G401 (cell line): Measurements from ENCODE around the gene HDC. TPM values are rescaled to one million over a fixed set of nuclear protein-coding genes. Genes with fewer than 3 reads are reported as not detected.

Experiments
- DNase-seq: peaks from one replicate; pipeline ENCODE4 v3.0.0-alpha.2; 2015; ENCODE audit warnings: low spot score
- in situ Hi-C: cut with HindIII; loops from 2 replicates; pipeline ENCODE4 v1.10.0; 2016; ENCODE audit warnings: low sequenced_read_pairs, mixed read lengths
- total RNA-seq: library from RNA; depleted of rRNA; stranded (reverse); fragments of >200 nt; shearing (Covaris generic); gene quantifications from 2 replicates; pipeline ENCODE4 v1.2.3, GENCODE V29; 2014

HDC gene
- total RNA-seq, 1 experiment from 2014 or later, result not detected

DNA sequence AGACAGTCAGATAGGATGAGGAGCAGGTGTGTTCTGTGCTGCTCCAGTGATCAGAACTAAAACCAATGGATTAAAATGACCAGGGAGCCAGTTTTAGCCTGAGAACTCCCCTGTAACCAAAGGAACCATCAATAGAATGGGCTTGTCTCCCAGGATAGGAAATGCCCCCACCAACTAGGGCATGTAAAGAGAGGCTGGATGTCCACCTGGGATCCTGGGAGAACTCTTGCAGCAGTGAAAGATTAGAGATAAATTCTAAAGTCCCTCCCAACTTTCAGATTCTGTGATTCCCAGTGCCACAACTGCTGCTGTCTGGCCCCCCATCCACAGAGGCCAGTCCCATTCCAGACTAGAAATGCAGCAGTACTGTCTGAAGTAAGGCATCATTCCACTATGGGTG is 33.8 kb downstream of the HDC start:
- DNase-seq, result no peak
- in situ Hi-C loops, result no loop called here

DNA sequence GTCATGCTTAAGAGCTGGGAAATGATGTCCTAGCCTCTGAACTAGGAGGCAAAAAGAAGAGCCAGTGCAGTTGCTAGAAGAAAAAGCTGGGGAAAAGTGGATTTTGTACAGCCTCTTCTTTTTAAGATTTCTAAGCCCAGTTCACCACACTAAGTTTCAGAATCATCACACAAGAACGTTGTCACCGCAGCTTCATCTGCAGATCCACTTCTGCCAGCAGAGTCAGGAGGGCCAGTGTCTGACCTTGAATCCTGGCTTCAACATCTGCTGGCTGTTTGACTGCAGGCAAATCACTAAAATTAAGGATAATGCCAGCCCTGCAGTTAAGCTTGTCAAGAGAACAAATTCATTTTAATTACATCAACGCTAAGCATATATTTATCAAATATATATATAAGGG is 36.2 kb downstream of the HDC start:
- no peak for DNase-seq

DNA sequence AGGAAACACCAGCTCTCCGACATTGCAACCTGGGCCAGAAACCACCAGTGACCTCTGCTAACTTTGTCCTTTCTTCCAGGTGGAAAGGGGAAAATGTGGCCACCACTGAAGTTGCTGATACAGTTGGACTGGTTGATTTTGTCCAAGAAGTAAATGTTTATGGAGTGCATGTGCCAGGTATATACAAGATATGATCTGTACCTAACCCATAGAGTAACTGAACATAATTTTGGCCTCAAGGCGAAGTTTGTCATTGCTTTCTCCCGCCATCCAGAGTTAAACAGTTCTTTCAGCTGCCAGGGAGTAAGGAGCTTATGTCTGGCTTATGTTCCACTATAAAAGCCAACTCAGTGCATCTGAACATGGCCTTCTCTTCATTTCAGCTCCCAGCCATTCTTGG is 36.7 kb downstream of the HDC start:
- in situ Hi-C loops, result no loop called here
- DNase-seq, result no peak

More for the DNA sequence above, 36.2 kb downstream of the HDC start:
- in situ Hi-C loops, result no loop called here

DNA sequence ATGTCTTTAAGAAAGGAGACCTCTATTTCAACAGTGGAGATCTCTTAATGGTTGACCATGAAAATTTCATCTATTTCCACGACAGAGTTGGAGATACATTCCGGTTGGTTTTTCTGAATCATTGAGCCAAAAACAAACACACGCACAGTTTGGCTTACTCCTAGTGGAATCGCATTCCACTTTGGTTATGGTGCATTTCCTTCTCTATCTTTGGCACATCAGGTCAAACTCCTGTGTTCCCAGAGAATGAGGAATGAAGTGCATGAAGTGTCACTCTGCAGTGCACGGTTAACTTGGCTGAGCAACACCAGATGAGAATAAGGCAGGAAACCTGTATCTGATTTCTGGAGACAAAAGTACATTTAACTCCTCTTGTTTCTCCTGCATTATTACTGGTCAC is 38.5 kb downstream of the HDC start:
- no peak for DNase-seq
- in situ Hi-C loops, result no loop called here

DNA sequence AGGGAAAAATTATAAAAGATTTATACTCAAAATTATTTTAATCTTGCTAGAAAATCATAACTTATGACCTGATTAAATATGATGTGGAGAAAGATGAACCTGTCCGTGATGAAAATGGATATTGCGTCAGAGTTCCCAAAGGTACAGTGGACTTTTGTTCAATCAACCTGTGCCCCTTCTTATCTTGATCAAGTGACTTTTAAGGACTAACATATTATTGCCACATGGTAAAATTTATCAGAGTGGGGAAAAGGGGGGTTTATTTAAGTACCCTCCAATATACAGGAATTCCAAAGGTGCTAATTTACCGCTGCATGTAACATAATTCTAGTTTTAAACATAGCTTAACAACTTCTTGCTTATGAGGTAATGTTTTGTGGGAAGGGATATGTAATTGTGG is 39.6 kb downstream of the HDC start:
- no peak for DNase-seq
- in situ Hi-C loops, result no loop called here

DNA sequence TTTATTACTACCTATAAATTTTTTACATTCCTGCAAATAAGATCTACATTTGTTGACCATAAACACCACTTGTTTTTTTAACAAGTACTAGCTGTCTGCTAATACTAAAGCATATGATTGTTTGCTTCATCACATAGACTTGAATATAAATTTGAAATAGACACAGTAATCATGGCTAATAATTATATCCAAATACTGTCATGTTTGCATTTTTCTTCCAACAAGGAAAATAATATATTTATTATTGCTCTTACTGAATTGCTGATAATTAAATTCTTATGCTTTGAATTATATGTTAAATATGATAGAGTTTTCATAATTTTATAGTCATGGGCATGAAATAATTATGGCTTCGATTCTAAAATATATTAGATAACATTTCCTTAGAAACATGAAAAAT is 40.5 kb downstream of the HDC start:
- no peak for DNase-seq
- in situ Hi-C loops, result no loop called here

DNA sequence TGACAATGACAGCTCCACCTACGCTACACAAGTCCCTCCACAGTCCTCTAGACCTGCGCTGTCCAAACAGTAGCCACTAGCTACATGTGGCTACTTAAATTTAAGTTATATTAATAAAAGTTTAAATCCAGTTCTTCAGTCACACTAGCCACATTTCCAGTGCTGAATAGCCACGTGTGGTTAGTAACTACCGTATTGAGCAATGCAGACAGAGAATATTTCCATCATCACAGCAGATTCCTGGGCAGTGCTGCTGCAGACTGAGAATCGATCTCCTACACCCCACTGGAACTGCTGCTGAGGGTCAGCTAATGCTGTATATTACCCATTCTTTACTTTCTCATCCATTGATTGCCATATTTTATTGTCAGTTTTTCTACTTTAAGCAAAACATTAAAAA is 40.9 kb downstream of the HDC start:
- in situ Hi-C loops, result no loop called here
- no peak for DNase-seq

DNA sequence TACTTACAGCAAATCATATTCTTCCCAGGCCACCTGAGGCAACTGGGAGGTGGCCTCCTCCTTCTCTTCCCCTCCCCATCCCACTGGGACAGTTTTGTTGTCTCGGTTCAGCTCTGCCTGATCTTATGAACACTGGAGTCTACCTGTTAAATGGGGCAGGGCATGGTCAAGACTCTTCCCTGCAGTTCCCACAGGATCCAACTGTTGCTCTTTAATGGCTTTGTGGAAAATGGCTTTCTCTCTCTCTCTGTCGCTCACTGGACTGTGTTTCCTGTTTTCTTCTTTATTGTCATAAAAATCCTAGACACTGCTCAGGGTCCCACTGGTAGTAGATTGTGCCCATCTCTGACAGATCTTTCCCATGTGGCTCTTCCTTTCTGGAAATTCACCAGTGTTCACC is 43.3 kb downstream of the HDC start:
- no peak for DNase-seq
- in situ Hi-C loops, result no loop called here

DNA sequence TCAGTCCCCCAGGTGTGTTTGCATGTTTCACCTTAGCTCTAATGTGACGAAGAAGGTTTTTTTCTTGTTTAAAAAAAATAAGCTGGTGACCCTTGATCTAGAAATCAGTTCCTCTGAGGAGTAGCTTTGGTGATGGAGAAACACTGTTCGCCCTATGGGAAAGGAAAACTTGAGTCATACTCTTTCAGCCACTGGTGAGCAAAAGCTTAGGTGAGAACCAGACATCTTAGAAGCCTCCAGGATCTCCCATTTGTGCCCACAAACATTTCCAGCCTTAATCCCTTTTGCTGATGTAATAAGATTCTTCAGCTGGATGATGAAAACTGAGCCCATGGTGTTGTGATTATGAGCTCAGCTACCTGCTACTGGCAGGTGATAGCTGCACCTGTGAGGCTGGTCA is 45.7 kb downstream of the HDC start:
- in situ Hi-C loops, result no loop called here
- no peak for DNase-seq

DNA sequence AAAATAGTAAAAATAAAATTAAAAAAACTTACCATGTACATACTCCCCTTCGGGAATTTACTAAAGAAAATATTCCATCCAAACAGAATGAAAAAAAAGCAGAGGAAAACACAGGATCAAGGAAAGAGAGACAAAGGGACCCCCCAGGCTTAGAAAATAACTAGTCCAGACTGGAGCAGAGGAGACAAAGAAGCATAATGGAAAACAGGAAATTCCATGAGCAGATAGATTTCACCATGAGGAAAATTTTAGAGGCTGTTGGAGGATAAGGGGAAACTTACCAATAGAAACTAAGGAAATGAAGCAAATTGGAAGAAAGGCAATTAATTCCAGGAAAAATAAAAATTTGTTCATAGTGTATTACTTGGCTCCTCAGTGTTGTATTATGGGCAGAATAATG is 46.8 kb downstream of the HDC start:
- no peak for DNase-seq
- in situ Hi-C loops, result no loop called here

DNA sequence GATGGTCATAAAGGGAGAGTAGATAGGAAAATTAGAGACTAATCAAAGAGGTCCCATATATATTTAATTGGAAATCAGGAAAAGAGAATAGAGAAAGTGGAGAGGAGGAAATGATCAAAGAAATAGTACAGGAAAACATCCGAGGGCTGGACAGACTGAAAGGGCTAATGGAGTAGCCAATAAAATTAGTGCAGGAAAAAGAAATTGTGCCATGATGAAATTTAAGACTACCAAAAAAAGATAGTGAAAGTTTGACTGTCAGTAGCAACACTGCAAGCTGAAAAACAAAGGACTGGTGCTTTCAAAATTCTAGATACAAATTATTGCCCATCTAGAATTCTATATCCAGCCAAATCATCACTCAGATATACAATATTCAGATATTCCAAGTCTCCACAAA is 47.2 kb downstream of the HDC start:
- in situ Hi-C loops, result no loop called here
- DNase-seq, result no peak

DNA sequence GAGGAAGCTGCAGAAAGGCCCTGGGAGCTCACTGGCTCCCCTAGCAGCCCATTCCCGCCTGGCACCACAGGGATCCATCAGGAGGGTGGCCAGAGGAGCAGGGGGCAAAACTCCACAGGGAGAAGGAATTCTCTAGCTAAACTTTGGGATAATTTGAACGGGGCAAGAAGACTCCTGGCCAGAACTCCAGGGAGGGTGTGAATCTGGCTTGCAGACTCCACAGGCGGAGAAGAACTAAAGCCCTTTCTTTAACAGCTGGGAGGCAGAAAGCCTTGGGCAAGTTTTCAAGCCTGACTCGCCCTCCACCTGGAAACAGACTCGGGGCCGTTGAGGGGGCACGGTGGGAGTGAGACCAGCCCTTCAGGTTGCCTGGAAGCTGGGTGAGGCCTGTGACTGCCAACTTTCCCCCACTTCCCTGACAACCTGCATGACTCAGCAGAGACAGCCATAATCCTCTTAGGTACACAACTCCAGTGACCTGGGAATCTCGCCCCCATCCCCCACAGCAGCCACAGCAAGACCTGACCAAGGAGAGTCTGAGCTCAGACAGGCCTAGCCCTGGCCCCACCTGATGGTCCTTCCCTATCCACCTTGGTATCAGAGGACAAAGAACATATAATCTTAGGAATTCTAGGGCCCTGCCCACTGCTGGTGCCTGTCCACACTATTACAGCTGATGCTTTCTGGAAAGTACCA is 54.9 kb downstream of the HDC start:
- DNase-seq, result no peak
- in situ Hi-C loops, result no loop called here

DNA sequence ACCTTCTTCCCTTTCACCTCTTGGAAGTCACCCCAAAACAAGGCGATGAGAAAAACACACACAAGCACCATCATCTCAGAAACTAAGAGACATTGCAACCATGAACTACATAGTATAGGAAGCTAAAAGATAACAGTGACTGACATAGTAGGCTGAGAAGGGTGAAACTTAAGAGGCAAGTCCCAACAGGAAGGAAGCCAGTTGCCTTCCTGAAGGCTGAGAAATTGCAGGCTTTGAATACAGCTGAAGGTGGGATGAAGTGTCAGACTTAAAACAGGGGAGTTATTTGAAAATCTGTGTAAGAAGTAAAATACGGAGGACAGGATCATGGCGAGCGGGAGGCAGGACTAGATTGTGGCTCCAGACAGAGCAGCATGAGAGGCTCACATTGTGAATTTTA is 55.7 kb downstream of the HDC start:
- no peak for DNase-seq
- in situ Hi-C loops, result no loop called here

DNA sequence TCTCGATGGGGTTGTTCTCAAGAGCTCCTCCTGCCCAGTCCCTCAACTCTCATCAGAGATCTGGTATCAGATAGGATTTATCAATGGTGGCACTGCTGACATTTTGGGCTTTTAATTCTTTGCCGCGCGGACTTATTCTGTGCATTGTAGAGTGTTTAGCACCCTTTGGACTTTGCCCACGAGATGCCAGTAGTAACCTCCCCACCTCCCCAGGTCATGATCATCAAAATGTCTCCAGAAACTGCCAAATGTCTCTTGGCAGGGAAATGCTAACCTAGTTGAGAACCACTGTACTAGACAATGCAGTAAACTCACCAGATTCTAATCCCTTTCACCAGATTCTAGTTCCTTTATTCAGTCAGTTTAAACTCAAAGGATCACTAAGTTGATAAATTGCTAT is 59.5 kb downstream of the HDC start:
- in situ Hi-C loops, result no loop called here
- DNase-seq, result no peak

DNA sequence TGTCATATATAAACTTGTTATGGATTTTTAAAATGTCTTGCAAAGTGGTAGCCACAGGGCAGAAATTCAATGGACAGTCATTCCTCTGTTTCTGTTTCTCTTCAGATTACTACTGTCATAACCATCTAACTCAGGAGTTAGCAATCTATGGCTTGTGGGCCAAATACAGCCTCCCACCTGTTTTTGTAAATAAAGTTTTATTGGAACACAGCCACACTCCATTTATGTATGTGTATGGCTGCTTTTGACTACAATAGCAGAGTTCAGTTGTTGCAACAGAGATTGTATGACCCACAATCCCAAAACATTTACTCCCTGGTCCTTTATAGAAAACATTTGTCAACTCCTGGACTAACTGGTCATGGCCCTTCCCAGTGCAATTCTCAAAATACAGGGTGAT is 63.5 kb downstream of the HDC start:
- DNase-seq, result no peak
- in situ Hi-C loops, result no loop called here

DNA sequence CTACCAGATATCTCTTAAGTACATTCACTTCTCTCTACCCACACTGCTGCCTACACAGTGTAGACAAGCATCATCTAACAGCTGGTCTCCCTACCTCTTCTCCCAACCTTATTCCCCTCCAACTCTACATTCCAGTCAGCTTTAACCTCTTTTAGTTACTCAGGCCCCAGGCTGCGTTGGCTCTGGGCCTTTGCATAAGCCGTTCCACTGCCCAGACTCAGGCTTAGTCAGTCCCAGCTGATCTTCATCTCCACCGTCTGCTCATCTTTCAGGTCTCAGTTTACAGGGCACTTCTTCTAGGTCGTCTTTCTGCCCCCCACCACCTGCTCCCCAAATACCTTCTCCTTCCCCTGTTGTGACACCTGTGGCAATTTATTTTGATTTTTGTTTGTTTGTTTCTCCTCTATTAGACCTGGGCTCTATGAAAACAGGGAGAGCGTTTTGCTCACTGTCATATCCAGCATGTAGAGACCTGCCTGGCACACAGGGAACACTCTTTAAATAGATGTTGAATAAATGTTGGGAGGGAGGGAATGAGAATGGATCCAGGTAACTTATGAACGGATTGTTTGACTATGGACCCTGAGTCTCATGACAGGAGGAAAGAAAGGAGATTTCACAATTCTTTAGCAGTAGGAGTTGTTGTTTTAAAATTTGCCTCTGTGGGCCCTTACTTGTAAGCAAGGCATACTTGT is 72.5 kb downstream of the HDC start:
- in situ Hi-C loops, result no loop called here
- no peak for DNase-seq

DNA sequence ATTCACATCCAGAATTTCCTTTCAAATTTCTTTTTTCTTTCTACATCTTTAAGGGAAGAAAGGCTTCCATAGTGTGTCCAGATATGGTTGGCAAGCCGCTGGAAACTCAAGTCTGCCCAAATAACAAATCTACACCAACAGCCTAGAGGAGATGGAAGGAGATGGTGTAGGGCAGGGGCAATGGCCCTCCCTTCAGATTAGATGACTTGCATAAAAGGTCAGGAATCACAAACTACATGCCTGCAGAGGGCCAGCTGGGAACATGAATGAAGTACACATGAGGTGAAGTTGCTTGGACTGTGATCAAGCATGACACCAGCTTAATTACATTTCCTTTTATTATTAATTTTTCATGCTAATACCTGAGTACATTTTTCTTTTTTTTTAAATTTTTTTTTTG is 73.4 kb downstream of the HDC start:
- in situ Hi-C loops, result no loop called here
- DNase-seq, result no peak
